Activated B cell treated with CpG ODN at 0.5 μM for 24 hours (primary cell): Measurements from ENCODE around the gene MYCN. TPM values are rescaled to one million over a fixed set of nuclear protein-coding genes. Genes with fewer than 3 reads are reported as not detected.

Experiments used
- ATAC-seq: fragments of 200-7000 bp; cut with Tn5 transposase; one replicate; pipeline ENCODE4 v1.10.0; 2021; ENCODE audit warnings: low read depth, mild to moderate bottlenecking, moderate library complexity
- CTCF ChIA-PET: fragments of 350-600 bp; sonication (Branson Sonifier 250); formaldehyde crosslinking; loops from one replicate; lab custom pipeline; 2021; ENCODE audit warnings: antibody characterized with exemption; lab: Charles Lee
- POLR2A ChIA-PET: fragments of 350-600 bp; sonication (Branson Sonifier 250); formaldehyde crosslinking; loops from one replicate; lab custom pipeline; 2021; ENCODE audit warnings: antibody characterized with exemption; lab: Charles Lee
- DNase-seq: peaks from one replicate; pipeline ENCODE4 v3.0.0; 2022
- H3K27ac Mint-ChIP-seq: one replicate; pipeline ENCODE4 v1.8.0; 2020; ENCODE audit warnings: mixed read lengths
- H3K27me3 Mint-ChIP-seq: one replicate; pipeline ENCODE4 v1.8.0; 2021; ENCODE audit warnings: mixed read lengths
- H3K36me3 Mint-ChIP-seq: one replicate; pipeline ENCODE4 v1.8.0; 2021; ENCODE audit warnings: low read depth, mixed read lengths
- H3K4me1 Mint-ChIP-seq: one replicate; pipeline ENCODE4 v1.8.0; 2021; ENCODE audit warnings: mixed read lengths
- H3K4me3 Mint-ChIP-seq: one replicate; pipeline ENCODE4 v1.8.0; 2020; ENCODE audit warnings: mild to moderate bottlenecking, mixed read lengths
- H3K9me3 Mint-ChIP-seq: one replicate; pipeline ENCODE4 v1.8.0; 2020; ENCODE audit warnings: mixed read lengths
- CTCF ChIP-seq: fragments of 200-600 bp; IDR thresholded peaks from one replicate; pipeline ENCODE4 v1.8.0; 2022; ENCODE audit warnings: antibody characterized with exemption, mild to moderate bottlenecking
- intact Hi-C: fragments of 100-400 bp; cut with micrococcal nuclease; formaldehyde crosslinking; loops from one replicate; pipeline ENCODE4 v1.15.1; 2024
- total RNA-seq: library from RNA; stranded (reverse); gene quantifications from 2 replicates; pipeline ENCODE4 v1.2.3, GENCODE V29; 2022

MYCN gene
- total RNA-seq, 1 donor from 2014 or later = not detected

DNA sequence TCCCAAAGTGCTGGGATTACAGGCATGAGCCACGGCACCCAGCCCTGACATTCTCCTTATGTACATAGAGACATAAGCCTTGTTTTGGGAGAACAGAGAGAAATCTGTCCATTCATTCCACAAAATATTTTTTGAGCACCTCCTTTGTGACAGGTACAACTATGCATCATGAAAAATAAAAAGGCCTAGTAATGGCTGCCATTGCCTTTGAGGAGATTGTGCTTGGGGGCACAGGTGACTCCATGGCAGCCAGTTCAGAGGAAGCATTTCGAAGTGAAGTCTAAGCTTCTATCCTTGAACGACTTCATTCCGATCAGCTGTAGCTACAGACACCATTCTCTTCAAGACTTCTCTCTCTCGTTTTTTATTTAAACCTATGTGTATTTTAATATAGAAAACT, 10.5 kb upstream of the MYCN start:
- Mint-ChIP-seq H3K36me3 (no peaks in the 10 kb centered on the region), H3K4me1 (no peaks in the 10 kb centered on the region), H3K9me3 (no peaks in the 10 kb centered on the region), H3K27ac (no peak overlapping the region), H3K4me3 (no peak overlapping the region), H3K27me3 (peaks cover 4% of the 10 kb centered on the region)
- CTCF ChIA-PET = no interaction called here
- no peak for ATAC-seq
- no peak for DNase-seq
- POLR2A ChIA-PET = no interaction called here
- no peak for TF ChIP-seq CTCF
- intact Hi-C loops = no loop called here

DNA sequence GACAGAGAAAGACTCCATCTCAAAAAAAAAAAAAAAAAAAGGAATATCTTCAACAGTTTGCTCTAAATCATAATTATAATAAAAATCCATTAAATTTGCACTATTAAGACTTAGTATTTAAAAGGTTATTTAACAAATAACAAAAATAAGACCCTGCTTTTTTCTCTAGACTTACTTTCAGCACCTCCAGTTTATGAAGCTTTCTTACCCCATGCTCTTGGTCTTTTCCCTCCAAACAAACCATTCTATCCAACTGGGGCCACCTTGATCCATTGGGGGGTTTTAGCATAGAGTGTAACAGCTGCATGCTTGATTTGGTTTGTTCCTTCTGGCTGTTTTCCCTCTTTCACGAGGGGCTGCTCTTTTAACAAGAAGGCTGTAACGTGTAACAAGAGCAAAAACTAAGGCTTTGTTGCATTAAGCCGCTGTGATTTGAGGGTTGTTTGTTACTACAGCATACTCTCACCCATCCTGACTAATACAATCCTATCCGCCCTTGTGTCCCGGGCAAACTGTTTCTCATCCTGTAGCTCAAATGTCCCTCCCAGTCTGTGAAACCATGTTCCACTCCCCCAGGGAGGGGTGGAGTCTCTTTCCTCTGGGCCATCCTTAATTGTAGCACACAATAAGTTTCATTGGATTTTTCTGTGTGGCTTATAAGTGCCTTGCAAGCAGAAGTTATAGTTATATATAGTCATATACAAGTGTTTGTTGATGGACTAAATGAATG, 9.6 kb upstream of the MYCN start:
- Mint-ChIP-seq H3K4me1 (no peaks in the 10 kb centered on the region), H3K4me3 (no peak overlapping the region), H3K27me3 (peaks cover 6% of the 10 kb centered on the region), H3K36me3 (no peaks in the 10 kb centered on the region), H3K27ac (no peak overlapping the region), H3K9me3 (no peaks in the 10 kb centered on the region)
- CTCF ChIA-PET = no interaction called here
- no peak for TF ChIP-seq CTCF
- intact Hi-C loops = no loop called here
- POLR2A ChIA-PET = no interaction called here
- ATAC-seq (no peak), DNase-seq (no peak)

DNA sequence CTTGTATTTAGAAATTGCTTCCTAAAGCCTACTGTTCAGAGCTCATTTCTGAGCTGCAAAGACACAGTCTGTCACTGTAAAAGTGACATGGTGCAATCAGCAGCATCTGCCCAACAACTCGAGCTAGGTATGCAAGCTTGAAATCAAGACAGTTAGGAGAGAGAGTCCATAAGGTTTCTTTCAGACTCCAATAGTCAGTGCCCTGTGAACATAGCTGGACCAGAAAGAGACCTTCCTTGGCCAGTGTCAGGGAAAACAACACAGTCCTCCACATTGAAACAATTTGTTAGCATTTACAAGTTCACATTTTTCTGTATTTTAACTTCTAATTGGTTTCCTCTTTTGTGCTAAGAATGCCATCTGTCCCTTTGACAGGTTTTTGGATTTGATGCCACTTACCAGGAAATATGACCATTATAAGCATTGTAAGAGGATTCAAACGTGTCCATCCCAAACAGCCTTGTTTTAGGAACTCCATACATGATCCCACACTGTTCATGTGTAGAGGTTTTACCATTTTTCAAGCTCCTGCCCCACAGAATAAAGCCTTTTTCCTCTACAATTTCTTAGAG, 8.9 kb upstream of the MYCN start:
- Mint-ChIP-seq H3K36me3 (no peaks in the 10 kb centered on the region), H3K27ac (no peak overlapping the region), H3K9me3 (no peaks in the 10 kb centered on the region), H3K4me1 (no peaks in the 10 kb centered on the region), H3K27me3 (peaks cover 4% of the 10 kb centered on the region), H3K4me3 (no peak overlapping the region)
- ChIA-PET POLR2A (interaction anchor here (0.5 kb wide), 1 partner anchor 988 kb away, joined by 3 read pairs; no protein-coding TSS in a partner anchor), CTCF (no interaction called here)
- ATAC-seq (no peak), DNase-seq (no peak)
- no peak for TF ChIP-seq CTCF
- intact Hi-C loops = no loop called here

GRCh38 chr2:15931950-15932349, 8.4 kb upstream of the MYCN start:
- DNase-seq (no peak), ATAC-seq (no peak)
- TF ChIP-seq CTCF = no peak
- Mint-ChIP-seq H3K27ac (no peak overlapping the region), H3K27me3 (peaks cover 6% of the 10 kb centered on the region), H3K4me1 (no peaks in the 10 kb centered on the region), H3K4me3 (no peak overlapping the region), H3K36me3 (no peaks in the 10 kb centered on the region), H3K9me3 (no peaks in the 10 kb centered on the region)
- intact Hi-C loops = no loop called here
- POLR2A ChIA-PET = no interaction called here
- CTCF ChIA-PET = no interaction called here

GRCh38 chr2:15932394-15933183, 7.8 kb upstream of the MYCN start:
- no peak overlapping the region for H3K27ac Mint-ChIP-seq
- H3K4me3 Mint-ChIP-seq = no peak overlapping the region
- intact Hi-C loops = no loop called here
- POLR2A ChIA-PET = no interaction called here
- ATAC-seq = no peak
- peaks cover 13% of the 10 kb centered on the region for H3K27me3 Mint-ChIP-seq
- CTCF ChIA-PET = no interaction called here
- no peak for TF ChIP-seq CTCF
- H3K36me3 Mint-ChIP-seq = no peaks in the 10 kb centered on the region
- no peak for DNase-seq
- H3K4me1 Mint-ChIP-seq = no peaks in the 10 kb centered on the region
- no peaks in the 10 kb centered on the region for H3K9me3 Mint-ChIP-seq
